K562 (cell line): Measurements from ENCODE around the gene ARRDC5. TPM values are rescaled to one million over a fixed set of nuclear protein-coding genes. Genes with fewer than 3 reads are reported as not detected.

Experiments
- ARNT ChIP-seq, 2 experiments: fragments of 450-650 bp; IDR thresholded peaks; 2 replicates each; pipeline ENCODE4 v1.6.1; 2016; ENCODE audit warnings: mild to moderate bottlenecking in 1 of 2
- CREB1 ChIP-seq, 2 experiments: sonication (generic) in 1 of 2; formaldehyde crosslinking in 1 of 2; IDR thresholded peaks; 2 replicates each; pipeline versions ENCODE4 v1.6.1 to v1.8.0; 2012 to 2022; ENCODE audit warnings: inconsistent platforms in 1 of 2, mild to moderate bottlenecking in 1 of 2, missing genetic modification reagents in 1 of 2, moderate library complexity in 1 of 2
- HOMEZ ChIP-seq: fragments of 250-450 bp; sonication (Bioruptor Pico); IDR thresholded peaks from 2 replicates; pipeline ENCODE4 v1.4.0; 2020; ENCODE audit warnings: mild to moderate bottlenecking, moderate library complexity
- POLR2A ChIP-seq: fragments of 450-650 bp; conservative IDR thresholded peaks from 2 replicates; pipeline ENCODE4 v1.6.1; 2016
- PRMT5 ChIP-seq: sonication (generic); formaldehyde crosslinking; IDR thresholded peaks from 2 replicates; pipeline ENCODE4 v1.5.0; 2020; ENCODE audit warnings: missing genetic modification reagents
- TOE1 ChIP-seq, 2 experiments: fragments of 450-650 bp in 1 of 2; sonication (generic) in 1 of 2; formaldehyde crosslinking in 1 of 2; IDR thresholded peaks; 2 replicates each; pipeline versions ENCODE4 v1.7.1 to v1.8.0; 2016 to 2022; ENCODE audit warnings: borderline replicate concordance in 2 of 2, mild to moderate bottlenecking in 2 of 2, antibody characterized with exemption in 1 of 2, inconsistent platforms in 1 of 2, low read depth in 1 of 2, missing genetic modification reagents in 1 of 2, moderate library complexity in 1 of 2
- WHSC1 ChIP-seq: IDR thresholded peaks from one replicate; pipeline ENCODE4 v1.6.1; 2012; ENCODE audit warnings: low read length, control low read depth, inconsistent platforms
- ZNF24 ChIP-seq: fragments of 450-650 bp; IDR thresholded peaks from 2 replicates; pipeline ENCODE4 v1.6.1; 2016
- ZNF696 ChIP-seq: fragments of 250-450 bp; sonication (Bioruptor Pico); conservative IDR thresholded peaks from 2 replicates; pipeline ENCODE4 v1.4.0; 2020; ENCODE audit warnings: mild to moderate bottlenecking, moderate library complexity
- polyA plus RNA-seq, 8 experiments: library from polyadenylated mRNA; depleted of rRNA in 4 of 8; stranded (reverse) in 5 of 8; unstranded in 3 of 8; fragments of >200 nt; fragmentation: Nextera tagmentation in 2 of 8; fragmentation: Illumina TruSeq in 1 of 8; extraction: Ambion mirVana in 2 of 8; extraction: Trizol in 1 of 8; gene quantifications; 2 replicates each; pipeline versions ENCODE4 v1.2.1 to v1.2.3, GENCODE V29; 2011 to 2014; ENCODE audit warnings: inconsistent platforms in 1 of 8, missing spikeins in 1 of 8
- total RNA-seq, 7 experiments: library from RNA; depleted of rRNA in 6 of 7; stranded (reverse); fragments of >200 nt in 6 of 7; fragmentation: Illumina TruSeq in 2 of 7; extraction: Trizol in 2 of 7; gene quantifications; 2 replicates each; pipeline versions ENCODE4 v1.2.1 to v1.2.3, GENCODE V29; 2011 to 2021; ENCODE audit warnings: low replicate concordance in 1 of 7
- TF ChIP-seq, protein P1 (sequence below): sonication (generic); formaldehyde crosslinking; IDR thresholded peaks from 2 replicates; pipeline ENCODE4 v1.8.0; 2023; ENCODE audit warnings: missing genetic modification reagents, mild to moderate bottlenecking, borderline replicate concordance
- TF ChIP-seq, protein P2 (sequence below): sonication (generic); formaldehyde crosslinking; IDR thresholded peaks from 2 replicates; pipeline ENCODE4 v1.8.1; 2023; ENCODE audit warnings: missing genetic modification reagents, mild to moderate bottlenecking, borderline replicate concordance
- TF ChIP-seq, protein P3 (sequence below): sonication (generic); formaldehyde crosslinking; IDR thresholded peaks from 2 replicates; pipeline ENCODE4 v1.4.0; 2020; ENCODE audit warnings: mild to moderate bottlenecking, missing genetic modification reagents

Gene ARRDC5
- total and polyA plus RNA-seq, 9 of the 15 experiments (the other 6 are each of a cell fraction or from before 2014, with no cell fraction given), result not detected

GRCh38 chr19:4867534-4868285, 35.0 kb downstream of the ARRDC5 start, which contains the start of gene PLIN3 (continued):
- TF ChIP-seq ARNT (IDR thresholded peaks at IDR 0.05) (peak; percentile 68 to 72; a peak in 3 of 4 replicates), PRMT5 (CRISPR knock-in tag) (no peak), CREB1 (IDR thresholded peaks at IDR 0.05) (no peak), CREB1 (CRISPR knock-in tag; IDR thresholded peaks at IDR 0.05) (peak; percentile 81), WHSC1 (no peak), HOMEZ (no peak), TOE1 (IDR thresholded peaks at IDR 0.05; ENCODE audit: borderline replicate concordance) (peak; percentile 77; the same call in 1 of the 2 replicates), TOE1 (CRISPR knock-in tag; IDR thresholded peaks at IDR 0.05; ENCODE audit: borderline replicate concordance, low read depth) (no peak), POLR2A (peak; percentile 67; the same call in 1 of the 2 replicates), ZNF24 (0 out of 2 replicates have a peak, but pooled peaks have one; percentile 23), ZNF696 (CRISPR knock-in tag) (no peak)
- TF ChIP-seq, protein P1, sequence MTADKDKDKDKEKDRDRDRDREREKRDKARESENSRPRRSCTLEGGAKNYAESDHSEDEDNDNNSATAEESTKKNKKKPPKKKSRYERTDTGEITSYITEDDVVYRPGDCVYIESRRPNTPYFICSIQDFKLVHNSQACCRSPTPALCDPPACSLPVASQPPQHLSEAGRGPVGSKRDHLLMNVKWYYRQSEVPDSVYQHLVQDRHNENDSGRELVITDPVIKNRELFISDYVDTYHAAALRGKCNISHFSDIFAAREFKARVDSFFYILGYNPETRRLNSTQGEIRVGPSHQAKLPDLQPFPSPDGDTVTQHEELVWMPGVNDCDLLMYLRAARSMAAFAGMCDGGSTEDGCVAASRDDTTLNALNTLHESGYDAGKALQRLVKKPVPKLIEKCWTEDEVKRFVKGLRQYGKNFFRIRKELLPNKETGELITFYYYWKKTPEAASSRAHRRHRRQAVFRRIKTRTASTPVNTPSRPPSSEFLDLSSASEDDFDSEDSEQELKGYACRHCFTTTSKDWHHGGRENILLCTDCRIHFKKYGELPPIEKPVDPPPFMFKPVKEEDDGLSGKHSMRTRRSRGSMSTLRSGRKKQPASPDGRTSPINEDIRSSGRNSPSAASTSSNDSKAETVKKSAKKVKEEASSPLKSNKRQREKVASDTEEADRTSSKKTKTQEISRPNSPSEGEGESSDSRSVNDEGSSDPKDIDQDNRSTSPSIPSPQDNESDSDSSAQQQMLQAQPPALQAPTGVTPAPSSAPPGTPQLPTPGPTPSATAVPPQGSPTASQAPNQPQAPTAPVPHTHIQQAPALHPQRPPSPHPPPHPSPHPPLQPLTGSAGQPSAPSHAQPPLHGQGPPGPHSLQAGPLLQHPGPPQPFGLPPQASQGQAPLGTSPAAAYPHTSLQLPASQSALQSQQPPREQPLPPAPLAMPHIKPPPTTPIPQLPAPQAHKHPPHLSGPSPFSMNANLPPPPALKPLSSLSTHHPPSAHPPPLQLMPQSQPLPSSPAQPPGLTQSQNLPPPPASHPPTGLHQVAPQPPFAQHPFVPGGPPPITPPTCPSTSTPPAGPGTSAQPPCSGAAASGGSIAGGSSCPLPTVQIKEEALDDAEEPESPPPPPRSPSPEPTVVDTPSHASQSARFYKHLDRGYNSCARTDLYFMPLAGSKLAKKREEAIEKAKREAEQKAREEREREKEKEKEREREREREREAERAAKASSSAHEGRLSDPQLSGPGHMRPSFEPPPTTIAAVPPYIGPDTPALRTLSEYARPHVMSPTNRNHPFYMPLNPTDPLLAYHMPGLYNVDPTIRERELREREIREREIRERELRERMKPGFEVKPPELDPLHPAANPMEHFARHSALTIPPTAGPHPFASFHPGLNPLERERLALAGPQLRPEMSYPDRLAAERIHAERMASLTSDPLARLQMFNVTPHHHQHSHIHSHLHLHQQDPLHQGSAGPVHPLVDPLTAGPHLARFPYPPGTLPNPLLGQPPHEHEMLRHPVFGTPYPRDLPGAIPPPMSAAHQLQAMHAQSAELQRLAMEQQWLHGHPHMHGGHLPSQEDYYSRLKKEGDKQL (CRISPR knock-in tag), result 0 out of 2 replicates have a peak, but pooled peaks have one; percentile 41
- TF ChIP-seq, protein P2, sequence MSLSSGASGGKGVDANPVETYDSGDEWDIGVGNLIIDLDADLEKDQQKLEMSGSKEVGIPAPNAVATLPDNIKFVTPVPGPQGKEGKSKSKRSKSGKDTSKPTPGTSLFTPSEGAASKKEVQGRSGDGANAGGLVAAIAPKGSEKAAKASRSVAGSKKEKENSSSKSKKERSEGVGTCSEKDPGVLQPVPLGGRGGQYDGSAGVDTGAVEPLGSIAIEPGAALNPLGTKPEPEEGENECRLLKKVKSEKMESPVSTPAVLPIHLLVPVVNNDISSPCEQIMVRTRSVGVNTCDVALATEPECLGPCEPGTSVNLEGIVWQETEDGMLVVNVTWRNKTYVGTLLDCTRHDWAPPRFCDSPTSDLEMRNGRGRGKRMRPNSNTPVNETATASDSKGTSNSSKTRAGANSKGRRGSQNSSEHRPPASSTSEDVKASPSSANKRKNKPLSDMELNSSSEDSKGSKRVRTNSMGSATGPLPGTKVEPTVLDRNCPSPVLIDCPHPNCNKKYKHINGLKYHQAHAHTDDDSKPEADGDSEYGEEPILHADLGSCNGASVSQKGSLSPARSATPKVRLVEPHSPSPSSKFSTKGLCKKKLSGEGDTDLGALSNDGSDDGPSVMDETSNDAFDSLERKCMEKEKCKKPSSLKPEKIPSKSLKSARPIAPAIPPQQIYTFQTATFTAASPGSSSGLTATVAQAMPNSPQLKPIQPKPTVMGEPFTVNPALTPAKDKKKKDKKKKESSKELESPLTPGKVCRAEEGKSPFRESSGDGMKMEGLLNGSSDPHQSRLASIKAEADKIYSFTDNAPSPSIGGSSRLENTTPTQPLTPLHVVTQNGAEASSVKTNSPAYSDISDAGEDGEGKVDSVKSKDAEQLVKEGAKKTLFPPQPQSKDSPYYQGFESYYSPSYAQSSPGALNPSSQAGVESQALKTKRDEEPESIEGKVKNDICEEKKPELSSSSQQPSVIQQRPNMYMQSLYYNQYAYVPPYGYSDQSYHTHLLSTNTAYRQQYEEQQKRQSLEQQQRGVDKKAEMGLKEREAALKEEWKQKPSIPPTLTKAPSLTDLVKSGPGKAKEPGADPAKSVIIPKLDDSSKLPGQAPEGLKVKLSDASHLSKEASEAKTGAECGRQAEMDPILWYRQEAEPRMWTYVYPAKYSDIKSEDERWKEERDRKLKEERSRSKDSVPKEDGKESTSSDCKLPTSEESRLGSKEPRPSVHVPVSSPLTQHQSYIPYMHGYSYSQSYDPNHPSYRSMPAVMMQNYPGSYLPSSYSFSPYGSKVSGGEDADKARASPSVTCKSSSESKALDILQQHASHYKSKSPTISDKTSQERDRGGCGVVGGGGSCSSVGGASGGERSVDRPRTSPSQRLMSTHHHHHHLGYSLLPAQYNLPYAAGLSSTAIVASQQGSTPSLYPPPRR (CRISPR knock-in tag), result peak; percentile 67; the same call in 1 of the 2 replicates
- TF ChIP-seq, protein P3, sequence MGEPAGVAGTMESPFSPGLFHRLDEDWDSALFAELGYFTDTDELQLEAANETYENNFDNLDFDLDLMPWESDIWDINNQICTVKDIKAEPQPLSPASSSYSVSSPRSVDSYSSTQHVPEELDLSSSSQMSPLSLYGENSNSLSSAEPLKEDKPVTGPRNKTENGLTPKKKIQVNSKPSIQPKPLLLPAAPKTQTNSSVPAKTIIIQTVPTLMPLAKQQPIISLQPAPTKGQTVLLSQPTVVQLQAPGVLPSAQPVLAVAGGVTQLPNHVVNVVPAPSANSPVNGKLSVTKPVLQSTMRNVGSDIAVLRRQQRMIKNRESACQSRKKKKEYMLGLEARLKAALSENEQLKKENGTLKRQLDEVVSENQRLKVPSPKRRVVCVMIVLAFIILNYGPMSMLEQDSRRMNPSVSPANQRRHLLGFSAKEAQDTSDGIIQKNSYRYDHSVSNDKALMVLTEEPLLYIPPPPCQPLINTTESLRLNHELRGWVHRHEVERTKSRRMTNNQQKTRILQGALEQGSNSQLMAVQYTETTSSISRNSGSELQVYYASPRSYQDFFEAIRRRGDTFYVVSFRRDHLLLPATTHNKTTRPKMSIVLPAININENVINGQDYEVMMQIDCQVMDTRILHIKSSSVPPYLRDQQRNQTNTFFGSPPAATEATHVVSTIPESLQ (CRISPR knock-in tag), result no peak
